ENCODE data around the gene HIP1R. TPM values are rescaled to one million over a fixed set of nuclear protein-coding genes. Genes with fewer than 3 reads are reported as not detected.

HIP1R gene
- total and polyA plus RNA-seq, 2 of the 4 experiments (the other 2 are of a cell fraction) = 13.8 to 18.5 TPM

DNA sequence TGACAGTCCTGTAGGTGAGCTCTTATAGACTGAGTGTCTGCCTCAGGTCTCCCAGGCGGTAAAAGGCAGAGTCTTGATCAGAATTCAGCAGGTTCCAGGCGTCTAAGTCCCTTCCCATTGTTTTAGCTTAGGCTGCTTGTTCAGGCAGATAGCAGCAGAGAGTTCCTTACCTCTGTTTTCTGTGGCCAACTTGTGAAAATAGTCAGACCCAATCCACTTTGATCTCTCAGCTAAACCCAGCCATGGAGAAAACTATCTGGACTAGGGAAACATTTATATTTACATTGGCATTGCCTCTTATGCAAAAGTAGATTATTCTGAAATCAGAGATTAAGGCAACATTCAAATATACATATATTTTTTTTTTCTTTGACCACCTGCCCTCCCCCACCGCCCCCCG is 39.5 kb upstream of the HIP1R start:
- no peak overlapping the region for H3K9ac ChIP-seq (ENCODE audit: low read depth, low read length)
- no peak overlapping the region for H2BK120ac ChIP-seq (ENCODE audit: low read depth, low read length)
- H3K27me3 ChIP-seq (ENCODE audit: control insufficient read depth, insufficient read depth, low read length) = no peaks in the 10 kb centered on the region
- H4K5ac ChIP-seq (ENCODE audit: low read depth, low read length) = no peak overlapping the region
- H3K36me3 ChIP-seq (ENCODE audit: control insufficient read depth, insufficient read depth, low read length) = no peaks in the 10 kb centered on the region
- no peaks in the 10 kb centered on the region for H3K9me1 ChIP-seq (ENCODE audit: insufficient read depth, low read length)
- H2BK20ac ChIP-seq (ENCODE audit: low read depth, low read length) = no peak overlapping the region
- WGBS, 2 experiments (ENCODE audit: extremely low coverage in 2 of 2, insufficient read length in 1 of 2) = 48% methylated on average over 2 of the region's 4 CpGs; no CpG with 5 or more reads in 1 of the 2 experiments
- no TSS peak for BruUV-seq (replicated peaks)
- H3K23ac ChIP-seq (ENCODE audit: low read depth, low read length) = no peak overlapping the region
- no peak overlapping the region for H3K56ac ChIP-seq (ENCODE audit: extremely low read depth, insufficient read depth, low read length)
- H3K4me1 ChIP-seq (ENCODE audit: control insufficient read depth, insufficient read depth, low read length) = no peaks in the 10 kb centered on the region
- H2AK5ac ChIP-seq (ENCODE audit: low read depth, low read length) = no peak overlapping the region
- H2AK9ac ChIP-seq (replicated peaks; ENCODE audit: low read depth, low read length, poor library complexity) = no peak overlapping the region
- ChIA-PET POLR2A (ENCODE audit: unreplicated experiment) (no interaction called here), CTCF (interaction anchor here (0.6 kb wide), 1 partner anchor 442 kb away, joined by 5 read pairs; no protein-coding TSS in a partner anchor)
- no peaks in the 10 kb centered on the region for H3K9me3 ChIP-seq (ENCODE audit: control insufficient read depth, insufficient read depth, low read length)
- H4K20me1 ChIP-seq (ENCODE audit: insufficient read depth, low read length) = no peaks in the 10 kb centered on the region
- dilution Hi-C loops (cut with HindIII; ENCODE audit: low sequenced_read_pairs, unreplicated experiment) (no loop called here), intact Hi-C loops (cut with micrococcal nuclease) (no loop called here), in situ Hi-C loops (cut with MboI; ENCODE audit: low sequenced_read_pairs) (no loop called here)
- no peaks in the 10 kb centered on the region for H3K79me1 ChIP-seq (ENCODE audit: low read depth in 1 of 2, low read length in 2 of 2)
- no peak for TF ChIP-seq CEBPB (IDR thresholded peaks at IDR 0.05; ENCODE audit: low read depth, low read length)
- no peak for TF ChIP-seq USF2 (IDR thresholded peaks at IDR 0.05; ENCODE audit: low read depth, low read length)
- TF ChIP-seq RAD21 (IDR thresholded peaks at IDR 0.05; ENCODE audit: low read length) = no peak
- TF ChIP-seq BHLHE40 (IDR thresholded peaks at IDR 0.05; ENCODE audit: low read depth, low read length) = no peak
- H3K27ac ChIP-seq (ENCODE audit: insufficient read depth, low read length) = no peak overlapping the region
- H4K91ac ChIP-seq (ENCODE audit: insufficient read depth, low read depth, low read length) = no peak overlapping the region
- H2AFZ ChIP-seq (replicated peaks; ENCODE audit: low read length, poor library complexity) = no peak overlapping the region
- no peak for ATAC-seq (ENCODE audit: low read depth)
- no peak overlapping the region for H4K8ac ChIP-seq (ENCODE audit: low read depth in 2 of 2, low read length in 2 of 2)
- DNase-seq = no peak
- no peak overlapping the region for H3K4ac ChIP-seq (ENCODE audit: low read depth, low read length)
- H3K18ac ChIP-seq (ENCODE audit: low read depth, low read length) = no peak overlapping the region
- no peak overlapping the region for H3K4me3 ChIP-seq (ENCODE audit: insufficient read depth, low read depth, low read length)
- no peak overlapping the region for H2BK15ac ChIP-seq (ENCODE audit: low read depth, low read length)
- H3K4me2 ChIP-seq (ENCODE audit: low read depth, low read length) = no peak overlapping the region
- H3K14ac ChIP-seq (replicated peaks; ENCODE audit: low read depth, low read length) = no peak overlapping the region
- no peak overlapping the region for H2BK5ac ChIP-seq (ENCODE audit: low read depth, low read length, poor library complexity, severe bottlenecking)

Measured in IMR-90 (cell line).